MM.1S (cell line): Measurements from ENCODE around the gene HPCAL1.

Experiments
- DNase-seq: peaks from one replicate; pipeline ENCODE4 v3.0.0-alpha.2; 2015
- H2AFZ ChIP-seq: fragments of 300-600 bp; sonication (generic); 2 replicates; pipeline ENCODE4 v1.6.0; 2016; ENCODE audit warnings: antibody characterized with exemption, low read length
- H3F3A ChIP-seq: fragments of 300-600 bp; sonication (generic); 2 replicates; pipeline ENCODE4 v1.6.1; 2016; ENCODE audit warnings: mild to moderate bottlenecking, antibody characterized with exemption, low read length, moderate library complexity, mixed read lengths; ENCODE audit not compliant: insufficient read depth
- H3K27ac ChIP-seq: fragments of 300-600 bp; sonication (generic); 2 replicates; pipeline ENCODE4 v1.5.1; 2016; ENCODE audit warnings: mild to moderate bottlenecking, low read length
- H3K27me3 ChIP-seq: fragments of 300-600 bp; sonication (generic); replicated peaks from 2 replicates; pipeline ENCODE4 v1.6.0; 2016; ENCODE audit warnings: low read length; ENCODE audit not compliant: insufficient read depth
- H3K36me3 ChIP-seq: fragments of 300-600 bp; sonication (generic); replicated peaks from 2 replicates; pipeline ENCODE4 v1.6.1; 2016; ENCODE audit warnings: mild to moderate bottlenecking, low read length, mixed read lengths; ENCODE audit not compliant: insufficient read depth
- H3K4me1 ChIP-seq: fragments of 300-600 bp; sonication (generic); 2 replicates; pipeline ENCODE4 v1.6.1; 2016; ENCODE audit warnings: low read length, mixed read lengths
- H3K4me2 ChIP-seq: fragments of 300-600 bp; sonication (generic); 2 replicates; pipeline ENCODE4 v1.6.0; 2016; ENCODE audit warnings: low read depth, low read length
- H3K4me3 ChIP-seq: fragments of 300-600 bp; sonication (generic); 2 replicates; pipeline ENCODE4 v1.5.1; 2016; ENCODE audit warnings: low read length, mixed read lengths
- H3K79me2 ChIP-seq: fragments of 300-600 bp; sonication (generic); 2 replicates; pipeline ENCODE4 v1.6.1; 2016; ENCODE audit warnings: mixed run types, low read length, mixed read lengths
- H3K9ac ChIP-seq: fragments of 300-600 bp; sonication (generic); 2 replicates; pipeline ENCODE4 v1.6.1; 2016; ENCODE audit warnings: low read length, mixed read lengths
- H3K9me2 ChIP-seq: fragments of 300-600 bp; sonication (generic); replicated peaks from 2 replicates; pipeline ENCODE4 v1.6.1; 2016; ENCODE audit warnings: mild to moderate bottlenecking, low read length, mixed read lengths; ENCODE audit not compliant: insufficient read depth
- H3K9me3 ChIP-seq: fragments of 300-600 bp; sonication (generic); replicated peaks from 2 replicates; pipeline ENCODE4 v1.6.1; 2016; ENCODE audit warnings: mild to moderate bottlenecking, low read length, mixed read lengths; ENCODE audit not compliant: insufficient read depth
- H4K20me1 ChIP-seq: fragments of 300-600 bp; sonication (generic); 2 replicates; pipeline ENCODE4 v1.6.1; 2016; ENCODE audit warnings: mild to moderate bottlenecking, low read length, moderate library complexity, mixed read lengths; ENCODE audit not compliant: insufficient read depth
- EZH2 ChIP-seq: fragments of 300-600 bp; sonication (generic); optimal IDR thresholded peaks from 2 replicates; pipeline ENCODE3; 2017; ENCODE audit warnings: low read depth, mild to moderate bottlenecking, antibody characterized with exemption, low read length, mixed read lengths
- EZH2phosphoT487 ChIP-seq: fragments of 300-600 bp; sonication (generic); IDR thresholded peaks from 2 replicates; pipeline ENCODE4 v1.6.1; 2018; ENCODE audit warnings: antibody characterized with exemption, low read length
- TF ChIP-seq, protein P1 (sequence below): fragments of 300-600 bp; sonication (generic); IDR thresholded peaks from 2 replicates; pipeline ENCODE4 v1.5.1; 2016; ENCODE audit warnings: antibody characterized with exemption, low read length, mixed read lengths

The HPCAL1 gene

DNA sequence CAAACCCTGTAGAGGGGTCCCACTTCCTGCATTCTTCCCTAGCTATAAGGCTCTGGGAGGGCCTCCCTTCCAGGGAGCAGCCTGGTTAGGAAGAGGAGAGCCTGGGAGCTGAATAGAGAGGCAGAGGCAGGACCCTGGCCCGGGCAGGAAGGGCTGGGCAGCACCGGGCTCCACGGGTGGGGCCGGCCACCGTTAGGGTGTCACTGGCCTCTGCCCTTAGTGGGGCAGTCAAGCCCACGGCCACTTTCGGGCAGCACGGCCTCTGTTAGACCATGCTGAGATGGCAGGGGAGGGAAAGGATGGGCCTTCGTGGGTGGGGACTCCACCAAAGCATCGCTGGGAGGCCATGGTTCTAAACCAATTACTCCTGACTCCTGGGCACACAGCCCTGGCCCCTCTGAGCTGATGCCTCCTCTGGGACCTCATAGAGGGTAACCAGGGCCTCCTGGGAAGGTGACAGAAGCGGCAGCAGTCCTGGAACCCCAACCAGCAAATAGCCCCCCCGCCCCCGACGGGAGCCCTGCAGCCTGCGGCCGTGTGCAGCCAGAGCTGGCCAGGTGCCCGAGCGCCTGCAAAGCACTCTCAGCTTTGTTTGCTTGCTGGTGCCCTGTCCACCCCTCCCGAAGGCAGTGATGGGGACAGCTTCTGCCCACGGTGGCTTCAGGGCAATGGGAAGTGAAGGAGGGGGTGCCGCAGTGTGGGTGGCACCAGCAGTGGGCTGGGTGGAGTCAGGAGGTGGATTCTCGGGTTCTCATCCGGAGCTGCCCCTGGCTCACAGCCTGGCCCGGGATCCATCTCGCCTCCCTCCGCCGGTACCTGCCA is 16.3 kb upstream of the HPCAL1 start:
- Histone ChIP-seq H3F3A (no peaks in the 10 kb centered on the region), H3K4me2 (no peak overlapping the region), H3K9me3 (no peaks in the 10 kb centered on the region), H4K20me1 (no peaks in the 10 kb centered on the region), H3K79me2 (no peaks in the 10 kb centered on the region), H3K36me3 (no peaks in the 10 kb centered on the region), H3K27ac (no peak overlapping the region), H3K9ac (no peak overlapping the region), H3K4me3 (no peak overlapping the region), H3K4me1 (no peaks in the 10 kb centered on the region; the same call in 1 of the 2 replicates), H3K9me2 (no peaks in the 10 kb centered on the region), H3K27me3 (no peaks in the 10 kb centered on the region), H2AFZ (no peak overlapping the region)
- no peak for DNase-seq
- TF ChIP-seq EZH2phosphoT487: no peak
- TF ChIP-seq, protein P1, sequence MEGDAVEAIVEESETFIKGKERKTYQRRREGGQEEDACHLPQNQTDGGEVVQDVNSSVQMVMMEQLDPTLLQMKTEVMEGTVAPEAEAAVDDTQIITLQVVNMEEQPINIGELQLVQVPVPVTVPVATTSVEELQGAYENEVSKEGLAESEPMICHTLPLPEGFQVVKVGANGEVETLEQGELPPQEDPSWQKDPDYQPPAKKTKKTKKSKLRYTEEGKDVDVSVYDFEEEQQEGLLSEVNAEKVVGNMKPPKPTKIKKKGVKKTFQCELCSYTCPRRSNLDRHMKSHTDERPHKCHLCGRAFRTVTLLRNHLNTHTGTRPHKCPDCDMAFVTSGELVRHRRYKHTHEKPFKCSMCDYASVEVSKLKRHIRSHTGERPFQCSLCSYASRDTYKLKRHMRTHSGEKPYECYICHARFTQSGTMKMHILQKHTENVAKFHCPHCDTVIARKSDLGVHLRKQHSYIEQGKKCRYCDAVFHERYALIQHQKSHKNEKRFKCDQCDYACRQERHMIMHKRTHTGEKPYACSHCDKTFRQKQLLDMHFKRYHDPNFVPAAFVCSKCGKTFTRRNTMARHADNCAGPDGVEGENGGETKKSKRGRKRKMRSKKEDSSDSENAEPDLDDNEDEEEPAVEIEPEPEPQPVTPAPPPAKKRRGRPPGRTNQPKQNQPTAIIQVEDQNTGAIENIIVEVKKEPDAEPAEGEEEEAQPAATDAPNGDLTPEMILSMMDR: no peak
- TF ChIP-seq EZH2: no peak

DNA sequence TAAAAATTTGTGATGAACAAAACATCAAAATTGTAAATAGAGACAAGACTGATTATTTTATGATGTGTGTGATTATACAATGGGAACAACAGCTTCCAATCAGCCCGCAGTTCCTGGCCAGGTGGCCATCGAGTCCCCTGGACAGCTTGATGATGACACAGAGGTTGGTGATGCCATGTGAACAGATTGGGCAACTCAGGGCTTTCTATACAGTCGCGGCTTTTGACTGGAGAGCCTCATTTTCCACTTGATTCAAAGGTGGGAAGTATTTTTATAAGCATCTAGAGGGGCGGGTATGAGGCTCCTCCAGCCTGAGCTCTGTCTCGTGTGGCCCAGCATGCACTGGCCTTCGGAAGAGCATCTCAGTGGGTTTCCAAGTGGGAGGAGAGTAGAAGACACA is 14.9 kb upstream of the HPCAL1 start:
- Histone ChIP-seq H3K27ac (no peak overlapping the region), H4K20me1 (no peaks in the 10 kb centered on the region), H3K4me2 (no peak overlapping the region), H3K9ac (no peak overlapping the region), H3F3A (no peaks in the 10 kb centered on the region), H3K9me2 (no peaks in the 10 kb centered on the region), H3K27me3 (no peaks in the 10 kb centered on the region), H3K4me3 (no peak overlapping the region), H3K79me2 (no peaks in the 10 kb centered on the region), H3K4me1 (no peaks in the 10 kb centered on the region; the same call in 1 of the 2 replicates), H3K9me3 (no peaks in the 10 kb centered on the region), H2AFZ (no peak overlapping the region), H3K36me3 (no peaks in the 10 kb centered on the region)
- TF ChIP-seq EZH2phosphoT487 (no peak), EZH2 (no peak)
- TF ChIP-seq, protein P1: no peak
- DNase-seq: no peak

DNA sequence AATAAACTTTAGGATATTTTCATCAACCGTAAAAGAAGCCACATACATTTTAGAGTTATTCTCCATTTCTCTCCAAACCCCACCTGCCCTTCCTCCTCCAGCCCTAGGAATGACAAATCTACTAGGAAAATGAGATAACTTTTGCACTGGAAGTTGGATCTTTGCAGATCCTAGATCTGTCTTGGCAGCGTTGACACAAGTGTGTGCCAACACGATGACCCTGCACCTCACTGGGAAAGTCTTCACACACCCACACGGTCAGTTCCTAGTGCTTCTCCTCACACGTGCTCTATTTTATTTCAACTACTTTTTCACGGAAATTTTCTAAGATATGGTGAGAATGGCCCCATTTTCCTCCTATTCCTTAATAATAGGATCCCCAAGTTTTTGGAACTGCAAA is 14.1 kb upstream of the HPCAL1 start:
- H3F3A ChIP-seq: no peaks in the 10 kb centered on the region
- no peak for DNase-seq
- H4K20me1 ChIP-seq: no peaks in the 10 kb centered on the region
- H3K36me3 ChIP-seq: no peaks in the 10 kb centered on the region
- H3K4me2 ChIP-seq: no peak overlapping the region
- no peaks in the 10 kb centered on the region; the same call in 1 of the 2 replicates for H3K4me1 ChIP-seq
- H3K27me3 ChIP-seq: no peaks in the 10 kb centered on the region
- no peaks in the 10 kb centered on the region for H3K9me2 ChIP-seq
- H3K79me2 ChIP-seq: no peaks in the 10 kb centered on the region
- no peak overlapping the region for H2AFZ ChIP-seq
- H3K9ac ChIP-seq: no peak overlapping the region
- no peak overlapping the region for H3K27ac ChIP-seq
- no peak for TF ChIP-seq EZH2
- TF ChIP-seq, protein P1: no peak
- H3K4me3 ChIP-seq: no peak overlapping the region
- H3K9me3 ChIP-seq: no peaks in the 10 kb centered on the region
